Midbrain (tissue), 1 donor: ENCODE measurements around the gene CFB.
"Not testable (repeated sequence)": the region's sequence is repeated elsewhere in the genome, so short reads cannot be mapped to it uniquely, and the experiment has no call there.

Source experiments
- DNase-seq: peaks from one replicate; lab custom pipeline; 2025; lab: John Stamatoyannopoulos, UW

Gene CFB

DNA sequence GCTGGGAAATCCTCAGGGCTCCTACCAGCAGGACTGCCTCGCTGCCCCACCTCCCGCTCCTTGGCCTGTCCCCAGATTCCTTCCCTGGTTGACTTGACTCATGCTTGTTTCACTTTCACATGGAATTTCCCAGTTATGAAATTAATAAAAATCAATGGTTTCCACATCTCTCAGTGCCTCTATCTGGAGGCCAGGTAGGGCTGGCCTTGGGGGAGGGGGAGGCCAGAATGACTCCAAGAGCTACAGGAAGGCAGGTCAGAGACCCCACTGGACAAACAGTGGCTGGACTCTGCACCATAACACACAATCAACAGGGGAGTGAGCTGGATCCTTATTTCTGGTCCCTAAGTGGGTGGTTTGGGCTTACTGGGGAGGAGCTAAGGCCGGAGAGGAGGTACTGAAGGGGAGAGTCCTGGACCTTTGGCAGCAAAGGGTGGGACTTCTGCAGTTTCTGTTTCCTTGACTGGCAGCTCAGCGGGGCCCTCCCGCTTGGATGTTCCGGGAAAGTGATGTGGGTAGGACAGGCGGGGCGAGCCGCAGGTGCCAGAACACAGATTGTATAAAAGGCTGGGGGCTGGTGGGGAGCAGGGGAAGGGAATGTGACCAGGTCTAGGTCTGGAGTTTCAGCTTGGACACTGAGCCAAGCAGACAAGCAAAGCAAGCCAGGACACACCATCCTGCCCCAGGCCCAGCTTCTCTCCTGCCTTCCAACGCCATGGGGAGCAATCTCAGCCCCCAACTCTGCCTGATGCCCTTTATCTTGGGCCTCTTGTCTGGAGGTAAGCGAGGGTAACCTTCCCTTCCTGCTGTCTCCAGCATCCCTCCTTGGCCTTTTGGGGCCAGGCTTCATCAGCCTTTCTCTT, at the start of gene CFB:
Gene CFB, plus strand, starts transcription at position 589 of the 863 bp plus-strand sequence. Its CDS starts 127 bp downstream, at position 716.
- no peak for DNase-seq

DNA sequence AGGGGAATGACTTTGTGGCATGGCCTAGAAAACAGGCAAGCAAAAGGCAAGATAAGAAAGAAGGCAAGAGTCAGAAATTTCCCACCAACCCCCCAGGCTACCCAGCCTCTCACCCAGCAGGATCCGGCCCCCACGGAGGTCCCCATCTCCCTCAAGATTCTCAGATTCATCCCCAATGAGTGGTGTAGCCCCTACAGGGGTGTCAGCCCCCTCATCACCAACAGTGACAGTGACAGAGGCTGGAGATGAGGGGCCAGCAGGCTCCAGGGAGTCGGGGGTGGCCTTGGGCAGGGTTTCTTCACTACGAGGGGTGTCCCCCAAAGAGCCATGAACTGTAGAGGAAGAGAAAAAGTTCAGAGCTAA, 49.4 kb upstream of the CFB start:
- DNase-seq = no peak

DNA sequence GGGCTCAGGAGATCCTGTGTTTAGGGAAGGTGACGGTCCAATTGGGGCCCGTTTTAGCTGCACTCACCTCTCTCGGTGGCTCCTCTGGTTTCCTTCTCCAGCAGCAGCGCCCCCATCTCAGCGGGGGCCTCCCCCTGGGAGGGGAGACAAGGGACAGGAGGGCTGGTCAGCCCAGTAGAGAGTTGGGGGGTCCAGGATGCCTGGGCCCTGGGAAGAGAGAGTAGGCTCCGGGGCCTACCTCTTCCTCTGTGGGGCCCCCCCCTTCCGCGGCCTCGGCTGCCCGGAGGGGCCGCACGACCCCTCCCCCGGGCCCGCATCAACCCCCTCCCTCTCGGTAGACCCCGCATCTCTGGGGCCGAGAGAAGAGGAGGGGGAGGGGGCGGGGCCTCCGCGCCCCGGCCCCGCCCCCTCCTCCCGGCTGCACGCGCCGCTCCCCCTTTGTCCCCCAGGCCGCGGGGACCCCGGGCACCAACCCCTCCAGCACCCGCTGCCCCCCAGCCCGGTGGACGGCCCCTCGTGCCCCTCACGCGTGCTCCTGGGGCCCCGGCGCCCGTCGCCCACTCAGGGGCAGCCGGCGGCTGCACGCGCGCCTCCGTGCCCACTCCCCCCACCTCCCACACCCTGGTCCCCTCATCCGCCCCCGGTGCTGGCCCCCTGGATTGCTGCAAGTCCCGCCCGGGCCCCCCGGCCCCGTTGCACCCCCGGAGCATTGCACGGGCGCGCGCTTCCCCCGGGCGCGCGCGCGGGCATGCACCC, 48.9 kb upstream of the CFB start:
- no peak for DNase-seq

DNA sequence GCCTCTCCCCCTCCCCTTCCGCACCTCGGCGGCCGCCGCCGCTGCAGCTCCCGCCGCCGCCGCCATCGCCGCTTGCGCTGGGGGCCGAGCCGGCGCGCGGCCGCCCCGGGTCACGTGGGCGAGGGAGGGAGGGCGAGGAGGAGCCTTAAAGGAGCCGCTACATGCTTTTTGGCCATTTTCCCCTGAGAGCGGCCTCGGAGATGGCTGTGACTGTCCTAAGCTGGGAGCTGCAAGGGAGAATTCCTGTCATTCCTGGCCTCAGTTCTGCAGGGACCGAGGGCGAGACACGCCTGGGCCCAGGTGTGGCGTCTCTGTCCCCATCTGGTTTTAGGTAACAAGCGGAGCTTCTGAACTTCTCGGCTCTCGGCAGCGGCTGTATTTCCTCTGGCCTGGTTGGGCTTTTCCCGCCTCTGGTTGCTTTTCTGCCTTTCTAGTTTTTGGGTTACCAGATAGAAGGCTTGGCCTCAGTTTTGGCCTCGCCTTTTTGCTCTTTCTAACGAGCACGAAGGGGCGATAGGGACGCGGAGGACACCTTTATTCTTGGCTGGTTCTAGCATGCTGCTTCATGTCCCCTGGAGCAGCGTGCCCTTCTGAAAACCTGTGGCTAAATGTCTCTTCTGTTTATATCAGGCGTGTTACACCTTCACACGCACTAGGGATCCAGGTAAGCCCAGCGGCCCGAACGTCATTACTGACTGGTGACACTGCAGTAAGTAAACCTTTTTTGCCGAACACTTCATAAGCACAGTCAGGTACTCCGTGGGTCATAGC, 48.1 kb upstream of the CFB start, which contains the start of gene EHMT2:
Gene EHMT2, minus strand, starts transcription at position 87 of the 771 bp plus-strand sequence. Its CDS starts 21 bp downstream, at position 66.
- peak; percentile 93 for DNase-seq

DNA sequence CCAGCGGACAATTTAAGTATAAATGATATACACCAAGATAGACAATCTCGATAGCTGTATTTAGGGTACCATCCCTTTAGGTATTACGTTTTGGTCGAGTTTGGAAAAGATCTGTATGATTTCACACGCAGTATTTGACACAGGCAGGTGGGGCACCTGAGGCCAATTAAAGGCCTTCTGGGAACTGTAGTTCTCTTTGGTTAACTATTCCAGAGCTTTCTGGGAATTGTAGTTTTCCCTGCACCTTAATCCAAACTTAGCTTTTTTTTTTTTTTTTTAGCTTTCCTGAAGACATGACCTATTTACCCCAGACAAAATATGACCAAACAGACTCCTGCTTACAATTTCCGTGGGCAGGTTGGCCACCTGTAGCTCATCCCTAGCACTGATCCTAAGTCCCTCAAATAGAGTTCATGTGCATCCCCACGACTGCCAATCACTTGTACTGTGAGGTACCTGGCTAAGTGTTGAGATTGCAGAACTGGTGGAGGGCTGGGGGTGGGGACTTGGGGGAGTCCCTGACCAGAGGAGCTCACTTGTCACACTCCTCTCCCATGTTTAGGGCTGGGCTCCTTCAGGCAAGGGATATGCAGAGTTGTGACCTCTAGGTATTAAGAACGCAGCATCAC, 47.4 kb upstream of the CFB start:
- peak; percentile 58 for DNase-seq

DNA sequence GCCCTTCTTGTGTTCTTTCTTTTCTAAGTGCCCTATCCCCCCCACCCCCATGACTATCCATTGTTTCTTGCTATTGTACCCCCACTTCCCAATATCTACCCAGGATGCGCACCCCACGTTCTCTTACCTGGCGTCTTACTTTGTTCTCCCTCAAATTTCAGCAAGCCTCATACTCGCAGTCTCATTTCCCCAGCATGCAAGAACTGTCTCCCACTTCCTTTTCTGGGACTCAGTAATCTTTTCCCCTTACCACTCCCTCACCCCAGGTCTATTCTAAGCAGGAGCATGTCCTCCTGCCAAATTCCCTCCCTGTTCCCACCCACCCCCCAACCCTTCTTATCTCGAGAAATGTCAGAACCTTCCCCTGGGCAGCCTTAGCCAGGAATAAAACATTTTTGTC, 46.7 kb upstream of the CFB start:
- no peak for DNase-seq

DNA sequence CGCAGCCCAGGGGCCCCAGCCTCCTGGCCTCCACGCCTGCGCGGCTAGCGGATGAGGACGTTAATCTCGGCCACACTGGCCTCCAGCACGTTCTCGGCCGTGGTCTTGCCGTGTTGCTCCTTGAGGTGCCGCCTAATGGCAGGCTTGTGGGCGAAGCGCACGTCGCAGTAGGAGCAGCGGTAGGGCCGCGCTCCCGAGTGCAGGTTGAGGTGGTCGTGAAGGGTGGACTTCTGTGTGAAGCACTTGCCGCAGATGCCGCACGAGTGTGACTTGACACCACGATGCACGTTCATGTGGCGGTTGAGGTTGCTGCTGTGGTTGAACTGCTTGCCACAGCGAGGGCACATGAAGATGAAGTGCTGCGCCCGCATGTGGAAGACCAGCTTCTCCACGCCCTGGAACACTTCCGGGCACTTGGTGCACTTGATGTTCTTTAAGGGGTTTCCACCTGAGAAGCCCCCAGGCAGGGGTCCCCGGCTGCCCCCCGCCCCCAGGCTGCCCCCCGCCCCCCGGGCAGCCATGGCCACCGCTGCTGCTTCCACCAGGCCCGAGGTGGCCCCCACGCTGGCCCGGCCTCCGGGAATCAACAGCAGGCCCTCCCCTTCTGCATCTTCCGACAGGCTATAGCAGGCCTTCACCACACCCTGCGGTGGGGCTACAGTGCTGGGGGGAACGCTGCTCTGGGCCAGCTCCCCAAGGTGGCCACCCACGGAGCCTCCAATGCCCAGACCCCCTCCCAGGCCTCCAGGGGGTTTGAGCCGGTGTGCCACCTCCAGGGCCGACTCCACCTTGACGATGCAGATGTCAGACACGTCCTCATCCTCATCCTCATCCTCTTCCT, 45.8 kb upstream of the CFB start:
- DNase-seq = no peak

DNA sequence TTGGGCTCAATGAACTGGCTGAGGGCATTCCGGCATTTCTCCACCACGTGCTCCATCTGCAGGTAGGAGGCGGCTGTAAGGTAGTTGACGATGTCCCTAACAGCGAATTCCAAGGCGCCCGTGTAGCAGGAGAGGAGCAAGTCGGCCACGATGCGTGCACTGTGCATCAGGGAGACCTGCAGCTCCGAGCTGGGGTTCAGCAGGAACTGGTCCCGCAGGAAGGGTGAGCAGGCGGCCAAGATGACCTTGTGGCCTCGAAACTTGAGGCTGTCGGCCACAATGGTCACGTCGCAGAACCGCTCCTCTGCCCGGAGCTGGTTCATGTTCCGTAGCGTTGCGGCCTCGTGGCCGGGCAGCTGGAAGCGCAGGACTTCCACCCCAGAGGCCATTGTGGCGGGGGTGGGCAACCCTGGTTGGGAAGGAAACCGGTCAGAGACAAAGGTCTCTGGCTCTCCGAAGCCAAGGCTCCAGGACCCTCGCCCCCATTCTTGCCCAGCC, 44.9 kb upstream of the CFB start:
- peak; percentile 23 for DNase-seq

DNA sequence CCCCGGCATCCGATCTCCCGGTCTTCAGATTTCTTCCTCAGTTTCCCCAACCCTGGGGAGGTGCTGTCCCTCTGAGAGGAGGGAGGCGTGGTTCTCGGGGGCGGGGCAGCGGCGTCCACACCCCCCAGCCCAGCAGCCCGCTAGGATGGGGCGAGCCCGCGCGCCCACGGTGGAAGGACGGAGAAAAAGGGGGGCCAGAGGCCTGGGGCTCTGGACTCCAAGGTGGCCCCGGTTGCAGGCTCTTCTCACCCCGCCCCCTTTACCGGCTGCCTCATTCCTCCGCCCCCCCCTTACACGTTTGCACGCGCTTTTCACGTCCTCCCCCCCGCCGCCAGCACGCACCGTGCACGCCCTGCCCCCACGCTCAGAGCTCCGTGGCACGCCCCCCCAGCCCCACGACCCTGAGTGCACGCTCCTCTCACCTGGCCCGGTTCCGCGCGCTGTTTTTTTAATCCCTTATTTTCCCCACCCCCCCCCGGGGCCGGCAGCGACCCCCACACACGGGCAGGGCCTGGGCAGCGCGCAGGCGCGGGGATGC, 44.4 kb upstream of the CFB start:
- DNase-seq = peak; percentile 68

DNA sequence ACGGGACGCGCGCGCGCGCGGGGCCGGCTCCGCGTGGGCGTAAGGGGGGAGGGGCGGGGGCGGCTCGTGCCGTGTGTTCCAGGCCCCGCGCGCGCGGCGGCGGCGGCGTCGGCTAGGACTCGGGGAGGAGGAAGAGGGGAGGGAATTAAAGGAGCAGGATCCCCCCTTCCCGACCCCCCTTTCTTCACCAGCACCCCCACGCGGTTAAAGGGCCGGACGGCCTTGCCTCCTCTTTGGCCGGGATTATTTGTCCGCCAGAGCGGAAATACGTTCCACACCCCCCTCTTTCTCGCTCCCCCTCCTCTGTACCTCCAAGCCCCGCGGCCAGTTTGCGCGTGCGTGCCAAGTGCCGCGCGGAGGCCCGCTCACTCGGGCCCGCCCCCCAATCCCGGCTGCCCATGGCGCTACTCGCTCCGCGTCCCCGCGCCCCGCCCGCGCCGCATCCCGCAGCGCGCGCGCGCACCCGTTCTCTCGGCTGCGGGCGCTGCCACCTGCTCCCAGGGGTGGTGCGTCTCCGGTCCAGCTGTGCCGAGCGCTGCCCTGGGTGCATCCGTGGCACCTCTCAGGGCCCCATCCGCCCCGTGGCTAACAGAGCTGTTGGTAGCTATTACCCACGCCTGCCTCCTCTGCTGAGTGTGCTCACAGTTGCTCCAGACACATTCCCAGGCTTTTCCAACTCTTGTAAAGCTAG, 43.8 kb upstream of the CFB start, which contains the start of gene ZBTB12:
Gene ZBTB12, minus strand, starts transcription at position 134 of the 691 bp plus-strand sequence. CDS start 781 bp downstream, outside the sequence.
- DNase-seq = peak; percentile 96

DNA sequence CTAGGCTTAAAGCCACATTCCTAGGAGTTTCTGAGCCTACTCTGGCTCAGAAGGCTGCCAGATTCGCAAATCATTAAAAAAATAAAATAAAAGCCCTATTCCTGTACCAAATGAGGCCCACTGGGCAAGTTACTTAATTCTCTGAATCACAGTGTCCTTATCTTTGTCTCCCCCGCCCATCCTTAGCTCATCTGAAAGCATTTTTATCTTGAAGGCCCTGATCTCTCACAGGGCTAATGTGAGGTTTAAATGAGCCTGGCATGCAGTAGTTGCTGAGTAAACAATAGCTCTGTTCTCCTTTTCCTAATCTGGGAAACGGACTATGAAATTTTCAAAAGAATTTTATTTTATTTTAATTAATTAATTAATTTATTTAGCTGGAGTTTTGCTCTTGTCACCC, 41.9 kb upstream of the CFB start:
- DNase-seq = no peak

DNA sequence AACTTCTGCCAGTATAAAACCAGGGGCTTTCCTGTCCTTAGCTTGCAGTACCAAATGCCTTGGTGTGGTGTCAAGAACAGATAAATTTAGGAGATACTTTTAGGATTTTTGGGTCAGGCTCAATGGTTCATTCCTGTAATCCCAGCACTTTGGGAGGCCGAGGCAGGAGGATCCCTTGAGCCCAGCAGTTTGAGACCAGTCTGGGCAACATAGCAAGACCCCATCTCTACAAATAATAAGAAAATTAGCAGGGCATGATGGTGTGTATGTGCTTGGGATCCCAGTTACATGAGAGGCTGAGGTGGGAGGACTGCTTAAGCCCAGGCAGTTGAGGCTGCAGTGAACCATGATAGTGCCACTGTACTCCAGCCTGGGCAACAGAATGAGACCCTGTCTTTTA, 40.9 kb upstream of the CFB start:
- DNase-seq = no peak

DNA sequence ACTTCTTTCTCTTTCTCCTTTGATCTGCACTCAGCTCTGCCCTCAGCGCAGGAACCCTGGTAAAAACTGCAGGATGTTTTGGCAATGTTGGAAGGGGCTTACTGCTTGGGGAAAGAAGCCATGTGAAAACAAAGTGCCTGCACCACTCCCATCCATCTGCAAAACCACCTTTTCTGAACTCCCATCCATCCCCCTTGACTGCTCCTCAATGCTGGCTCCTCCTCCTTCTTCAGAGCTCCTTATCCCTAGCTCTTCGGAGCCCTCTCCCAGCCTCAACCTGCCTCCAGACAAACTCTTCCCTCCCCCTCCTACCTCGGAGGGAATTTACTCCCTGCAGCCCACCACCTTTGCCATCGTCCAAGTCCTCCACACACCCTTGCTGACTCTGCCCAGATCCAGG, 39.8 kb upstream of the CFB start:
- DNase-seq = no peak

DNA sequence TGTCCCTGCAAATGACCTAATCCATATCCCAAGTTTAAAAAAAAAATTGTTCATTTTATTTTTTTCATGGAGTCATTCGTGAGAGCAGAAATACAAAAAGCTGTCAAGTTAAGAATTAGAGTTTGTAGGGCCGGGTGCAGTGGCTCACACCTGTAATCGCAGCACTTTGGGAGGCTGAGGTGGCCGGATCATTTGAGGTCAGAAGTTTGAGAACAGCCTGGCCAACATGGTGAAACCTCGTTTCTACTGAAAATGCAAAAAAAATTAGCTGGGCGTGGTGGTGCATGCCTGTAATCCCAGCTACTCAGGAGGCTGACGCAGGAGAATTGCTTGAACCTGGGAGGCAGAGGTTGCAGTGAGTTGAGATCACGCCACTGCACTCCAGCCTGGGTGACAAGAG, 39.2 kb upstream of the CFB start:
- DNase-seq = not testable (repeated sequence)

DNA sequence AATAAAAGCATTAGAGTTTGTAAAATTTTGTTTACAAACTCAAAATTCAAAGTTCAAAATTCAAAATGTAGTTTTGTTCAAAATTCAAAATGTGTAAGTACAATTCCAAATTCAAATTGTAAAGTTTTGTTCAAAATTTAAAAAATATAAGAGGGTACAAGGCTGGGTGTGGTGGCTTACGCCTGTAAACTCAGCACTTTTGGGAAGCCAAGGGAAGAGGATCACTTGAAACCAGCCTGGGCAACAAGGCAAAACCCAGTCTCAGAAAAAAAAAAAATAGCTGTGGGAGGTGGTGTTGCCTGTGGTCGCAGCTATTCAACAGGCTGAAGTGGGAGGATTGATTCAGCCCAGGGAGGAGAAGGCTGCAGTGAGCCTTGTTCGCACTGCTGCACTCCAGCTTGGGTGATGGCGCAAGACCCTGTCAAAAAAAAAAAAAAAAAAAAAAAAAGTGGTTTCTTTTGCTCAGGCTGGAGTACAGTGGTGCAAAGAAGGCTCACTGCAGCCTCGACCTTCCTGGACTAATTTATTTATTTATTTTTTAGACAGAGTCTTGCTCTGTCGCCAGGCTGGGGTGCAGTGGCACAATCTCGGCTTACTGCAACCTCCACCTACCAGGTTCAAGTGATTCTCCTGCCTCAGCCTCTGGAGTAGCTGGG, 38.6 kb upstream of the CFB start:
- no peak for DNase-seq

DNA sequence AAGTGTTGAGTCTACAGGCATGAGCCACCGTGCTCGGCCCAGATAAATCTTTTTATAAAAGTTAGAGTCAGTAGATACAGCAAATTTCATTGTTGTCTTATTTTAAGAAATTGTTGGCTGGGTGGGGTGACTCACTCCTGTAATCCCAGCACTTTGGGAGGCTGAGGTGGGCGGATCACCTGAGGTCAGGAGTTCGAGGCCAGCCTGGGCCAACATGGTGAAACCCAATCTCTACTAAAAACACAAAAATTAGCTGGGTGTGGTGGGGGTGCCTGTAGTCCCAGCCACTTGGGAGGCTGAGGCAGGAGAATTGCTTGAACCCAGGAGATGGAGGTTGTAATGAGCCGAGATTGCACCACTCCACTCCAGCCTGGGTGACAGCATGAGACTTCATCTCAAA, 37.6 kb upstream of the CFB start:
- not testable (repeated sequence) for DNase-seq

DNA sequence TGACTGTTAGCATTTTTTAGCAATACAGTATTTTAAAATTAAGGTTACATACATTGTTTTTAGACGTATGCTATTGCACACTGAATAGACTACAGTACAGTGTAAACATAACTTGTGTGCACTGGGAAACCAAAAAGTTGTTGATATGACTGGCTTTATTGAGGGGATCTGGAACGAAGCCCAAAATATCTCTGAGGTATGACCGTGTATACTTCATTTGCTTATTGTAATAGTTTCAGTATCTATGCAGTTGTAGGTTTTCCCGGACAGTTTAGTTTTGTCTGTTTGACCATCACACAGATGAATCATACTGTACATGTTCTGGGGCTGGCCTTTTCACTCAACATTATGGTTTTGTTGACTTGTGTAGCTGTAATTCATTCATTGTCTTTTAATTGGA, 37.1 kb upstream of the CFB start:
- DNase-seq = no peak

DNA sequence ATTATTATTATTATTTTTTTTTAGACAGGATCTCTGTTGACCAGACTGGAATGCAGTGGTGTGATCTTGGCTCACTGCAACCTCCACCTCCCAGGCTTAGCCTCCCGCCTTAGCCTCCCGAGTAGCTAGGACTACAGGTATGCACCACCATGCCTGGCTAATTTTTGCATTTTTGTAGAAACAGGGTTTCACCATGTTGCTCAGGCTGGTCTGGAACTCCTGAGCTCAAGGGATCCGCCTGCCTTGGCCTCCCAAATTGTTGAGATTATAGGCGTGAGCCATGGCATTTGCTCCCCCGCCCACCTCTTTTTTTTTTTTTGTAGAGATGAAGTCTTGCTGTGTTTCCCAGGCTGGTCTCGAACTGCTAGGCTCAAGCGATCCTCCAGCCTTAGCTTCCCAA, 36.6 kb upstream of the CFB start:
- DNase-seq = not testable (repeated sequence)
